Natural killer cell (primary cell): ENCODE data around the gene SH2D5. TPM values are rescaled to one million over a fixed set of nuclear protein-coding genes. Genes with fewer than 3 reads are reported as not detected.

Experiments
- ATAC-seq, 3 donors: fragments of 150-1000 bp in 2 of 3; fragments of 200-7000 bp in 1 of 3; cut with Tn5 transposase; 1 replicate in 1 of 3; 2 replicates in 2 of 3; pipeline ENCODE4 v1.10.0; 2021; ENCODE audit warnings: mild to moderate bottlenecking in 2 of 3, moderate library complexity in 2 of 3
- DNase-seq, 2 donors: peaks; one replicate each; pipeline versions ENCODE4 v3.0.0 to v3.0.0-alpha.2; 2013 to 2021; ENCODE audit warnings: mixed read lengths in 1 of 2
- H3K27ac ChIP-seq: one replicate; pipeline ENCODE4 v1.5.1; 2013; ENCODE audit warnings: mild to moderate bottlenecking, low read length
- H3K27me3 ChIP-seq: one replicate; pipeline ENCODE4 v1.6.1; 2013; ENCODE audit warnings: low read length; ENCODE audit not compliant: control insufficient read depth, insufficient read depth
- H3K36me3 ChIP-seq: one replicate; pipeline ENCODE4 v1.6.1; 2013; ENCODE audit warnings: low read length; ENCODE audit not compliant: control insufficient read depth, insufficient read depth
- H3K4me1 ChIP-seq: one replicate; pipeline ENCODE4 v1.6.1; 2013; ENCODE audit warnings: low read length; ENCODE audit not compliant: control insufficient read depth, insufficient read depth
- H3K4me3 ChIP-seq: one replicate; pipeline ENCODE4 v1.5.1; 2013; ENCODE audit warnings: low read length
- H3K9me3 ChIP-seq: one replicate; pipeline ENCODE4 v1.6.1; 2013; ENCODE audit warnings: low read length; ENCODE audit not compliant: control insufficient read depth, insufficient read depth
- H3K27ac Mint-ChIP-seq, 2 donors: one replicate each; pipeline ENCODE4 v1.8.0; 2022; ENCODE audit warnings: mild to moderate bottlenecking in 2 of 2, mixed read lengths in 2 of 2, moderate library complexity in 1 of 2
- H3K27me3 Mint-ChIP-seq, 2 donors: one replicate each; pipeline ENCODE4 v1.8.0; 2022; ENCODE audit warnings: low read depth in 2 of 2, mixed read lengths in 2 of 2
- H3K36me3 Mint-ChIP-seq: one replicate; pipeline ENCODE4 v1.8.0; 2022; ENCODE audit warnings: mixed read lengths
- H3K4me1 Mint-ChIP-seq, 2 donors: one replicate each; pipeline ENCODE4 v1.8.0; 2022; ENCODE audit warnings: mixed read lengths in 2 of 2
- H3K4me3 Mint-ChIP-seq: one replicate; pipeline ENCODE4 v1.8.0; 2022; ENCODE audit warnings: mild to moderate bottlenecking, moderate library complexity, mixed read lengths
- H3K9me3 Mint-ChIP-seq, 2 donors: one replicate each; pipeline ENCODE4 v1.8.0; 2022; ENCODE audit warnings: mixed read lengths in 2 of 2
- WGBS: methylation state at CpG from one replicate; pipeline ENCODE4 v1.1.7; 2013; ENCODE audit warnings: missing lambda C conversion rate; ENCODE audit not compliant: insufficient coverage; 5-methylcytosine and 5-hydroxymethylcytosine counted together
- intact Hi-C: fragments of 100-400 bp; cut with micrococcal nuclease; formaldehyde crosslinking; loops from one replicate; pipeline ENCODE4 v1.14.2; 2022
- total RNA-seq, 4 donors: library from RNA; stranded (reverse); fragments of 120-200 nt in 1 of 4; gene quantifications; one replicate each; pipeline versions ENCODE4 v1.2.3 to v1.2.4, GENCODE V29; 2013 to 2022
- TF ChIP-seq, protein P1 (sequence below): fragments of 200-600 bp; IDR thresholded peaks from one replicate; pipeline ENCODE4 v1.8.0; 2022; ENCODE audit warnings: antibody characterized with exemption

The SH2D5 gene
- total RNA-seq, 3 donors from 2014 or later (not counting 1 experiment from before 2014, with no cell fraction given) = not detected

DNA sequence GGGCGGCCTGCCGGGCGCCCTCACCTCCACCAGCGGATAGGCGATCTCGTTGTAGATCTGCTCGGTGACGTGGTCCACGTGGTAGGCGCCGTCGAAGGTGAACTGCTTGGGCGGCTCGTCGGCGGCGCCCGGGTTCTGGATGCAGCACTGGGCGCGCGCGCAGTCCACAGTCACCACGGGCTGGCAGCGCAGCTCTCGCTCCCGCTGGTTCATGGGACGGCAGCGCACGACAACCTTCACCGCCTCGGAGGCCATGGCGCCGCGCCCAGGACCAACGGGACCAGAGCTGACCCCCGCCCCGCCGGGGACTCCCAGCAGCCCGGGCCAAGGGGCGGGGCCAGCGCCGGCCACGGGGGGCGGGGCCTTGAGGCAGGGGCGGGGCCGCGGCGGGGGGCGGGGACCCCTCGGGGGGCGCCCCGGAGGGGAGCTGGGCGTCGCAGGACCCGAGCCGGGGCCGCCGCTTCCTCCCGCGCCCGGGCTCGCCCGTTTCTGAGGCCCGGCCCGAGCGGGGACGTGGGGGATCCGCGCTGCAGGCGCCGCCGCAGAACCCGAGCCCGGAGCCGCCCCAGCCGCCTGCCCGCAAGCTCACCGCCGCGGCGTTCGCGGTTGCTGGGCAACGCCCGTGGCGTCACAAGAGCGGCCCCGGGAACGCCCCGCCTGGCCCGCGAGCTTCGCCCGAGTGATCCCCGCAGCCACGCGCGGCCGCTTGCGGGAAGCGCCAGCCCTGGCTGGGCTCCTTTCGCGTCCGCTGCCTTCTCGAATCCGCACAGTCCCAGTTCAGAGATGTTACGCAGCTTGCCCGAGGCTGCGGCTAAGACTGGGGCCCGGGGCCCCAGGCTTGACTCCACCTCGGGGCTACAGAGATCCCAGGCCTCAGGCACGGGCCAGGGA is 14.8 kb downstream of the SH2D5 start, which contains the start of gene KIF17:
KIF17 (minus strand) TSS at position 556 of the 891 bp plus-strand sequence; CDS start at position 255, 301 bp downstream.
- no peaks in the 10 kb centered on the region for H3K9me3 Mint-ChIP-seq
- peaks cover 12 to 18% of the 10 kb centered on the region in 2 donors for H3K27me3 Mint-ChIP-seq
- Histone ChIP-seq H3K4me3 (no peak within 1 kb of the TSS), H3K27me3 (peaks cover 12% of the 10 kb centered on the region), H3K36me3 (no peaks in the 10 kb centered on the region), H3K27ac (no peak within 1 kb of the TSS), H3K9me3 (no peaks in the 10 kb centered on the region), H3K4me1 (peaks cover 12% of the 10 kb centered on the region)
- H3K27ac Mint-ChIP-seq = peak within 1 kb of the TSS; percentile 41 to 69
- DNase-seq (peak; percentile 60 to 83), ATAC-seq (peak; percentile 60 to 82 (median 73))
- H3K4me1 Mint-ChIP-seq = peaks cover 5 to 13% of the 10 kb centered on the region in 2 donors
- 3% methylated on average over 112 of the region's 112 CpGs for WGBS
- TF ChIP-seq, protein P1, sequence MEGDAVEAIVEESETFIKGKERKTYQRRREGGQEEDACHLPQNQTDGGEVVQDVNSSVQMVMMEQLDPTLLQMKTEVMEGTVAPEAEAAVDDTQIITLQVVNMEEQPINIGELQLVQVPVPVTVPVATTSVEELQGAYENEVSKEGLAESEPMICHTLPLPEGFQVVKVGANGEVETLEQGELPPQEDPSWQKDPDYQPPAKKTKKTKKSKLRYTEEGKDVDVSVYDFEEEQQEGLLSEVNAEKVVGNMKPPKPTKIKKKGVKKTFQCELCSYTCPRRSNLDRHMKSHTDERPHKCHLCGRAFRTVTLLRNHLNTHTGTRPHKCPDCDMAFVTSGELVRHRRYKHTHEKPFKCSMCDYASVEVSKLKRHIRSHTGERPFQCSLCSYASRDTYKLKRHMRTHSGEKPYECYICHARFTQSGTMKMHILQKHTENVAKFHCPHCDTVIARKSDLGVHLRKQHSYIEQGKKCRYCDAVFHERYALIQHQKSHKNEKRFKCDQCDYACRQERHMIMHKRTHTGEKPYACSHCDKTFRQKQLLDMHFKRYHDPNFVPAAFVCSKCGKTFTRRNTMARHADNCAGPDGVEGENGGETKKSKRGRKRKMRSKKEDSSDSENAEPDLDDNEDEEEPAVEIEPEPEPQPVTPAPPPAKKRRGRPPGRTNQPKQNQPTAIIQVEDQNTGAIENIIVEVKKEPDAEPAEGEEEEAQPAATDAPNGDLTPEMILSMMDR = no peak
- no peaks in the 10 kb centered on the region for H3K36me3 Mint-ChIP-seq
- peak within 1 kb of the TSS; percentile 81 for H3K4me3 Mint-ChIP-seq
- intact Hi-C loops = no loop called here

DNA sequence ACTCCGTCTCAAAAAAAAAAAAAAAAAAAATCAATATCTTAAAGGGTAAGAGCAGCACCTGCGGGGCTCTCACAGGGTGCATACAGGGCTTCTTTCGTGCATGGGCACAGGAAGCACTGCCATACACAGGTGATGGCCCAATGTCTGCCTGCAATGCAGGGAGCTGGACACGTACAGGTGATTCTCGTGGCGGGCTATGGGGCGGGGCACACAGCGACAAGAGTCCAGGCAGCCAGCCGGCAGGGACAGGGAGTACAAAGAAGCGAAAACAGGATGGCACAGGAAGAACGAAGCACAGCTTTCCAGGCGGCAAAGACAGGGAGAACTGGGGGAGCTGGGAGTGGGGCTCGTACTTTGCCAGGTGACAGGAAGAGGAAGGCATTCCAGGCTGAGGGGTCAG is 16.3 kb downstream of the SH2D5 start:
- intact Hi-C loops = no loop called here
- WGBS = 87% methylated on average over 13 of the region's 13 CpGs

DNA sequence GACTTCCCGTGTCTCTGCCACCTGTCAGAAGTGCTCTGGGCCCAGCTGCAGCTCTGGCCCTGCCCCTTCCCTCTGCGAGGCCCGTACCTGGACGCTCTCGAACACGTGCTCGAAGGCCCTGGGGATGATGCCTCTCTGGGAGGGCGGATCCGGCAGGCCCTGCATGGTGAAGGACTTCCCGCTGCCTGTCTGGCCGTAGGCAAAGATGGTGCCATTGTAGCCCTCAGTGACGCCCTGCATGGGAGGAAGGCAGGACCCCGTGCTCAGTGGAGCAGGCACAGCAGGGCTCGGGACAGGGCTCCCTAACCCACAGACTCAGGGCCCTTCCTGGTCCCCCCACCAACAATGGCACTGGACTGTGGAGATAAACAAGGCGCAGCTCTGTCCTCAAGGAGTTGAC is 17.1 kb downstream of the SH2D5 start:
- peaks cover 5 to 13% of the 10 kb centered on the region in 2 donors for H3K4me1 Mint-ChIP-seq
- H3K36me3 Mint-ChIP-seq = no peaks in the 10 kb centered on the region
- DNase-seq (no peak), ATAC-seq (no peak)
- WGBS = 92% methylated on average over 15 of the region's 15 CpGs
- H3K9me3 ChIP-seq = no peaks in the 10 kb centered on the region
- no peak overlapping the region for H3K27ac ChIP-seq
- intact Hi-C loops = no loop called here
- H3K4me3 ChIP-seq = no peak overlapping the region
- H3K4me1 ChIP-seq = peaks cover 12% of the 10 kb centered on the region
- TF ChIP-seq, protein P1 = no peak
- peaks cover 12 to 18% of the 10 kb centered on the region in 2 donors for H3K27me3 Mint-ChIP-seq
- no peaks in the 10 kb centered on the region for H3K36me3 ChIP-seq
- H3K4me3 Mint-ChIP-seq = no peak overlapping the region
- peaks cover 12% of the 10 kb centered on the region for H3K27me3 ChIP-seq
- H3K9me3 Mint-ChIP-seq = no peaks in the 10 kb centered on the region
- H3K27ac Mint-ChIP-seq = no peak overlapping the region

More for the DNA sequence above, 16.3 kb downstream of the SH2D5 start:
- Mint-ChIP-seq H3K27me3 (peaks cover 12 to 18% of the 10 kb centered on the region in 2 donors), H3K27ac (no peak overlapping the region), H3K4me3 (peak overlapping the region; percentile 49), H3K9me3 (no peaks in the 10 kb centered on the region), H3K36me3 (no peaks in the 10 kb centered on the region), H3K4me1 (peaks cover 5 to 13% of the 10 kb centered on the region in 2 donors)
- Histone ChIP-seq H3K4me3 (no peak overlapping the region), H3K27ac (no peak overlapping the region), H3K4me1 (peaks cover 12% of the 10 kb centered on the region), H3K9me3 (no peaks in the 10 kb centered on the region), H3K36me3 (no peaks in the 10 kb centered on the region), H3K27me3 (peaks cover 12% of the 10 kb centered on the region)
- TF ChIP-seq, protein P1 = no peak
- DNase-seq (no peak), ATAC-seq (no peak)
